GM12878 (cell line): ENCODE data around the gene YEATS4.

Experiments used
- ASH2L ChIP-seq: fragments of 300-600, 200-600 bp; sonication (generic); IDR thresholded peaks from 2 replicates; pipeline ENCODE4 v1.6.1; 2017; ENCODE audit warnings: low read depth, mild to moderate bottlenecking, borderline replicate concordance
- CEBPZ ChIP-seq: fragments of 150-350 bp; IDR thresholded peaks from 2 replicates; pipeline ENCODE4 v1.6.1; 2016; ENCODE audit warnings: low read depth, low read length
- CTCF ChIP-seq, 3 experiments: IDR thresholded peaks in 2 of 3; conservative IDR thresholded peaks in 1 of 3; 2 replicates each; pipeline ENCODE4 v1.5.1; 2011; ENCODE audit warnings: low read depth in 3 of 3, low read length in 3 of 3, mild to moderate bottlenecking in 3 of 3, control low read depth in 2 of 3, moderate library complexity in 2 of 3, inconsistent platforms in 1 of 3, mixed read lengths in 1 of 3; ENCODE audit not compliant: control insufficient read depth in 2 of 3, insufficient read depth in 1 of 3; ENCODE audit errors: extremely low read depth in 1 of 3
- FOXM1 ChIP-seq: IDR thresholded peaks from 2 replicates; pipeline ENCODE4 v1.6.1; 2012; ENCODE audit warnings: low read depth, mild to moderate bottlenecking, inconsistent platforms, low read length, moderate library complexity
- NBN ChIP-seq: fragments of 450-650 bp; IDR thresholded peaks from 2 replicates; pipeline ENCODE4 v1.6.1; 2016
- POLR2A ChIP-seq: IDR thresholded peaks from 2 replicates; pipeline ENCODE4 v1.6.1; 2011; ENCODE audit warnings: low read depth, mild to moderate bottlenecking, low read length
- REST ChIP-seq: IDR thresholded peaks from 2 replicates; pipeline ENCODE4 v1.6.1; 2012; ENCODE audit warnings: mild to moderate bottlenecking, low read depth, low read length
- SP1 ChIP-seq: IDR thresholded peaks from one replicate; pipeline ENCODE4 v1.6.1; 2011; ENCODE audit warnings: low read depth, low read length
- TCF3 ChIP-seq: IDR thresholded peaks from 2 replicates; pipeline ENCODE4 v1.6.1; 2012; ENCODE audit warnings: low read depth, mild to moderate bottlenecking, low read length, borderline replicate concordance; ENCODE audit not compliant: insufficient read depth
- TCF7 ChIP-seq: IDR thresholded peaks from 2 replicates; pipeline ENCODE4 v1.6.1; 2014; ENCODE audit warnings: antibody characterized with exemption, borderline replicate concordance
- ZBED1 ChIP-seq: IDR thresholded peaks from 2 replicates; pipeline ENCODE4 v1.6.1; 2016; ENCODE audit warnings: borderline replicate concordance
- TF ChIP-seq, protein P1 (sequence below): IDR thresholded peaks from 2 replicates; pipeline ENCODE4 v1.6.1; 2012; ENCODE audit warnings: low read depth, low read length, improper control_type of control experiment
- TF ChIP-seq, protein P2 (sequence below): fragments of 450-650 bp; conservative IDR thresholded peaks from 2 replicates; pipeline ENCODE4 v1.6.1; 2017; ENCODE audit warnings: mild to moderate bottlenecking, moderate library complexity

GRCh38 chr12:69350777-69351176 is 8.8 kb upstream of the YEATS4 start:
- no peak for TF ChIP-seq ZBED1
- TF ChIP-seq CTCF (IDR thresholded peaks at IDR 0.05 in 2 of 3, conservative IDR thresholded peaks at IDR 0.05 in 1 of 3; ENCODE audit: control insufficient read depth in 2 of 3, extremely low read depth in 1 of 3, insufficient read depth in 1 of 3, low read depth in 3 of 3, low read length in 3 of 3), result no peak
- TF ChIP-seq FOXM1, result no peak
- no peak for TF ChIP-seq TCF3
- no peak for TF ChIP-seq CEBPZ
- no peak for TF ChIP-seq SP1
- TF ChIP-seq NBN, result no peak
- TF ChIP-seq, protein P1, sequence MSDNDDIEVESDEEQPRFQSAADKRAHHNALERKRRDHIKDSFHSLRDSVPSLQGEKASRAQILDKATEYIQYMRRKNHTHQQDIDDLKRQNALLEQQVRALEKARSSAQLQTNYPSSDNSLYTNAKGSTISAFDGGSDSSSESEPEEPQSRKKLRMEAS, result no peak
- TF ChIP-seq REST, result no peak
- no peak for TF ChIP-seq ASH2L
- TF ChIP-seq POLR2A, result no peak
- TF ChIP-seq, protein P2, sequence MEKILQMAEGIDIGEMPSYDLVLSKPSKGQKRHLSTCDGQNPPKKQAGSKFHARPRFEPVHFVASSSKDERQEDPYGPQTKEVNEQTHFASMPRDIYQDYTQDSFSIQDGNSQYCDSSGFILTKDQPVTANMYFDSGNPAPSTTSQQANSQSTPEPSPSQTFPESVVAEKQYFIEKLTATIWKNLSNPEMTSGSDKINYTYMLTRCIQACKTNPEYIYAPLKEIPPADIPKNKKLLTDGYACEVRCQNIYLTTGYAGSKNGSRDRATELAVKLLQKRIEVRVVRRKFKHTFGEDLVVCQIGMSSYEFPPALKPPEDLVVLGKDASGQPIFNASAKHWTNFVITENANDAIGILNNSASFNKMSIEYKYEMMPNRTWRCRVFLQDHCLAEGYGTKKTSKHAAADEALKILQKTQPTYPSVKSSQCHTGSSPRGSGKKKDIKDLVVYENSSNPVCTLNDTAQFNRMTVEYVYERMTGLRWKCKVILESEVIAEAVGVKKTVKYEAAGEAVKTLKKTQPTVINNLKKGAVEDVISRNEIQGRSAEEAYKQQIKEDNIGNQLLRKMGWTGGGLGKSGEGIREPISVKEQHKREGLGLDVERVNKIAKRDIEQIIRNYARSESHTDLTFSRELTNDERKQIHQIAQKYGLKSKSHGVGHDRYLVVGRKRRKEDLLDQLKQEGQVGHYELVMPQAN, result no peak
- no peak for TF ChIP-seq TCF7
